HAP-1 (cell line): ENCODE results near the gene NR3C1.

Experiments
- DNase-seq, 2 experiments: peaks; one replicate each; pipeline ENCODE4 v3.0.0-alpha.2; 2016 to 2020; ENCODE audit warnings: low spot score in 2 of 2
- H3K27me3 ChIP-seq: fragments of 250-450 bp; sonication (Bioruptor Pico); 2 replicates; pipeline ENCODE4 v1.5.1; 2020; ENCODE audit warnings: low read depth, mild to moderate bottlenecking, moderate library complexity
- H3K36me3 ChIP-seq: fragments of 250-450 bp; sonication (Bioruptor Pico); replicated peaks from 2 replicates; pipeline ENCODE4 v1.5.1; 2020; ENCODE audit warnings: mild to moderate bottlenecking
- H3K4me1 ChIP-seq: fragments of 250-450 bp; sonication (Bioruptor Pico); 2 replicates; pipeline ENCODE4 v1.5.1; 2020; ENCODE audit warnings: mild to moderate bottlenecking
- H3K4me3 ChIP-seq: fragments of 250-450 bp; sonication (Bioruptor Pico); 2 replicates; pipeline ENCODE4 v1.5.1; 2020; ENCODE audit warnings: mild to moderate bottlenecking, moderate library complexity
- H3K9me3 ChIP-seq: fragments of 250-450 bp; sonication (Bioruptor Pico); 2 replicates; pipeline ENCODE4 v1.5.1; 2020; ENCODE audit warnings: mild to moderate bottlenecking, moderate library complexity
- in situ Hi-C: fragments of 300-500 bp; cut with MboI; formaldehyde crosslinking; loops from 3 replicates; pipeline ENCODE4 v1.14.3; 2020; ENCODE audit warnings: low sequenced_read_pairs, inconsistent platforms, mixed read lengths

Gene NR3C1

GRCh38 chr5:143245929-143246561 is 157.4 kb downstream of the NR3C1 start:
- Histone ChIP-seq H3K36me3 (no peaks in the 10 kb centered on the region), H3K4me3 (no peak overlapping the region), H3K4me1 (no peaks in the 10 kb centered on the region), H3K9me3 (no peaks in the 10 kb centered on the region), H3K27me3 (no peaks in the 10 kb centered on the region)
- in situ Hi-C loops, result no loop called here
- DNase-seq, result no peak

- Histone ChIP-seq H3K9me3 (no peaks in the 10 kb centered on the region), H3K27me3 (no peaks in the 10 kb centered on the region), H3K36me3 (no peaks in the 10 kb centered on the region), H3K4me3 (no peak overlapping the region), H3K4me1 (no peaks in the 10 kb centered on the region)
- no peak for DNase-seq
- in situ Hi-C loops, result no loop called here
Measured at GRCh38 chr5:143244990-143245389, 158.5 kb downstream of the NR3C1 start.

GRCh38 chr5:143244000-143244736 is 159.3 kb downstream of the NR3C1 start:
- in situ Hi-C loops, result no loop called here
- Histone ChIP-seq H3K4me3 (no peak overlapping the region), H3K4me1 (no peaks in the 10 kb centered on the region), H3K9me3 (no peaks in the 10 kb centered on the region), H3K36me3 (no peaks in the 10 kb centered on the region), H3K27me3 (no peaks in the 10 kb centered on the region)
- DNase-seq, result no peak

GRCh38 chr5:143243103-143243502 is 160.4 kb downstream of the NR3C1 start:
- in situ Hi-C loops, result no loop called here
- Histone ChIP-seq H3K9me3 (no peaks in the 10 kb centered on the region), H3K36me3 (no peaks in the 10 kb centered on the region), H3K4me3 (no peak overlapping the region), H3K4me1 (no peaks in the 10 kb centered on the region), H3K27me3 (no peaks in the 10 kb centered on the region)
- DNase-seq, result no peak

GRCh38 chr5:143241892-143242291 is 161.6 kb downstream of the NR3C1 start:
- no peak for DNase-seq
- no peaks in the 10 kb centered on the region for H3K27me3 ChIP-seq
- no peaks in the 10 kb centered on the region for H3K36me3 ChIP-seq
- in situ Hi-C loops, result no loop called here
- H3K4me3 ChIP-seq, result no peak overlapping the region
- H3K9me3 ChIP-seq, result no peaks in the 10 kb centered on the region
- no peaks in the 10 kb centered on the region for H3K4me1 ChIP-seq

GRCh38 chr5:143239882-143240518 is 163.5 kb downstream of the NR3C1 start:
- Histone ChIP-seq H3K4me1 (no peaks in the 10 kb centered on the region), H3K27me3 (no peaks in the 10 kb centered on the region), H3K4me3 (no peak overlapping the region), H3K36me3 (no peaks in the 10 kb centered on the region), H3K9me3 (no peaks in the 10 kb centered on the region)
- DNase-seq, result no peak
- in situ Hi-C loops, result no loop called here

- in situ Hi-C loops, result no loop called here
- DNase-seq, result no peak
- no peaks in the 10 kb centered on the region for H3K36me3 ChIP-seq
- H3K9me3 ChIP-seq, result no peaks in the 10 kb centered on the region
- H3K4me1 ChIP-seq, result no peaks in the 10 kb centered on the region
- H3K4me3 ChIP-seq, result no peak overlapping the region
- H3K27me3 ChIP-seq, result no peaks in the 10 kb centered on the region
Measured at GRCh38 chr5:143238620-143239019, 164.9 kb downstream of the NR3C1 start.

- Histone ChIP-seq H3K4me1 (no peaks in the 10 kb centered on the region), H3K27me3 (no peaks in the 10 kb centered on the region), H3K9me3 (no peaks in the 10 kb centered on the region), H3K36me3 (no peaks in the 10 kb centered on the region), H3K4me3 (no peak overlapping the region)
- no peak for DNase-seq
- in situ Hi-C loops, result no loop called here
Measured at GRCh38 chr5:143237664-143238063, 165.8 kb downstream of the NR3C1 start.

GRCh38 chr5:143236682-143237081 is 166.8 kb downstream of the NR3C1 start:
- Histone ChIP-seq H3K36me3 (no peaks in the 10 kb centered on the region), H3K4me1 (no peaks in the 10 kb centered on the region), H3K9me3 (no peaks in the 10 kb centered on the region), H3K4me3 (no peak overlapping the region), H3K27me3 (no peaks in the 10 kb centered on the region)
- DNase-seq, result no peak
- in situ Hi-C loops, result no loop called here

- H3K4me1 ChIP-seq, result no peaks in the 10 kb centered on the region
- H3K9me3 ChIP-seq, result no peaks in the 10 kb centered on the region
- in situ Hi-C loops, result no loop called here
- H3K4me3 ChIP-seq, result no peak overlapping the region
- H3K27me3 ChIP-seq, result no peaks in the 10 kb centered on the region
- DNase-seq, result no peak
- H3K36me3 ChIP-seq, result no peaks in the 10 kb centered on the region
Measured at GRCh38 chr5:143235423-143235822, 168.1 kb downstream of the NR3C1 start.

GRCh38 chr5:143234162-143234842 is 169.2 kb downstream of the NR3C1 start:
- in situ Hi-C loops, result no loop called here
- no peaks in the 10 kb centered on the region for H3K9me3 ChIP-seq
- DNase-seq, result no peak
- H3K36me3 ChIP-seq, result no peaks in the 10 kb centered on the region
- H3K27me3 ChIP-seq, result no peaks in the 10 kb centered on the region
- no peaks in the 10 kb centered on the region for H3K4me1 ChIP-seq
- no peak overlapping the region for H3K4me3 ChIP-seq

- in situ Hi-C loops, result no loop called here
- no peak overlapping the region for H3K4me3 ChIP-seq
- no peak for DNase-seq
Measured at GRCh38 chr5:143233031-143233430, 170.5 kb downstream of the NR3C1 start.

GRCh38 chr5:143231973-143232812 is 171.3 kb downstream of the NR3C1 start:
- DNase-seq, result no peak
- H3K27me3 ChIP-seq, result no peaks in the 10 kb centered on the region
- no peak overlapping the region for H3K4me3 ChIP-seq
- no peaks in the 10 kb centered on the region for H3K9me3 ChIP-seq
- H3K4me1 ChIP-seq, result no peaks in the 10 kb centered on the region
- in situ Hi-C loops, result no loop called here
- no peaks in the 10 kb centered on the region for H3K36me3 ChIP-seq

More at GRCh38 chr5:143233031-143233430, 170.5 kb downstream of the NR3C1 start:
- Histone ChIP-seq H3K4me1 (no peaks in the 10 kb centered on the region), H3K36me3 (no peaks in the 10 kb centered on the region), H3K9me3 (no peaks in the 10 kb centered on the region), H3K27me3 (no peaks in the 10 kb centered on the region)
